Measurements from ENCODE around the gene CYP26C1.

Gene CYP26C1

GRCh38 chr10:93081834-93082233, 21.2 kb downstream of the CYP26C1 start:
- Histone ChIP-seq H4K20me1 (ENCODE audit: insufficient read depth, low read length) (no peaks in the 10 kb centered on the region), H3K4me1 (ENCODE audit: insufficient read depth, low read length, severe bottlenecking) (no peaks in the 10 kb centered on the region)
- TF ChIP-seq CTCF (IDR thresholded peaks at IDR 0.05; ENCODE audit: low read length), result no peak

GRCh38 chr10:93083743-93084539, 23.3 kb downstream of the CYP26C1 start:
- H3K9me3 ChIP-seq (ENCODE audit: low read length), result no peaks in the 10 kb centered on the region
- no peak overlapping the region for H3K27ac ChIP-seq (ENCODE audit: low read depth, low read length, poor library complexity, severe bottlenecking)
- no peaks in the 10 kb centered on the region for H3K79me2 ChIP-seq (ENCODE audit: insufficient read depth, low read length)

More at GRCh38 chr10:93081834-93082233, 21.2 kb downstream of the CYP26C1 start:
- no peaks in the 10 kb centered on the region for H3K27me3 ChIP-seq (ENCODE audit: insufficient read depth, low read length)
- H3K27ac ChIP-seq (ENCODE audit: low read depth, low read length, poor library complexity, severe bottlenecking), result no peak overlapping the region
- H3K36me3 ChIP-seq (ENCODE audit: insufficient read depth, low read length), result no peaks in the 10 kb centered on the region
- H3K4me3 ChIP-seq (ENCODE audit: low read depth, low read length, poor library complexity, severe bottlenecking), result no peak overlapping the region
- no peaks in the 10 kb centered on the region for H3K9me3 ChIP-seq (ENCODE audit: low read length)
- H3K4me2 ChIP-seq (ENCODE audit: low read length), result no peak overlapping the region
- no peaks in the 10 kb centered on the region for H3K9me2 ChIP-seq (ENCODE audit: low read depth, low read length)
- H2AFZ ChIP-seq (ENCODE audit: low read length), result no peak overlapping the region
- no peaks in the 10 kb centered on the region for H3F3A ChIP-seq (ENCODE audit: insufficient read depth, low read length)
- no peak overlapping the region for H3K9ac ChIP-seq (ENCODE audit: low read length)
- no peaks in the 10 kb centered on the region for H3K79me2 ChIP-seq (ENCODE audit: insufficient read depth, low read length)

GRCh38 chr10:93085272-93085859, 24.8 kb downstream of the CYP26C1 start:
- H3K9me3 ChIP-seq (ENCODE audit: low read length), result no peaks in the 10 kb centered on the region
- no peak overlapping the region for H3K9ac ChIP-seq (ENCODE audit: low read length)
- H3K4me1 ChIP-seq (ENCODE audit: insufficient read depth, low read length, severe bottlenecking), result no peaks in the 10 kb centered on the region
- H2AFZ ChIP-seq (ENCODE audit: low read length), result no peak overlapping the region
- H3K27ac ChIP-seq (ENCODE audit: low read depth, low read length, poor library complexity, severe bottlenecking), result no peak overlapping the region
- H3K9me2 ChIP-seq (ENCODE audit: low read depth, low read length), result no peaks in the 10 kb centered on the region
- H3K4me3 ChIP-seq (ENCODE audit: low read depth, low read length, poor library complexity, severe bottlenecking), result no peak overlapping the region
- no peaks in the 10 kb centered on the region for H3K36me3 ChIP-seq (ENCODE audit: insufficient read depth, low read length)
- no peaks in the 10 kb centered on the region for H4K20me1 ChIP-seq (ENCODE audit: insufficient read depth, low read length)
- no peaks in the 10 kb centered on the region for H3F3A ChIP-seq (ENCODE audit: insufficient read depth, low read length)
- TF ChIP-seq CTCF (IDR thresholded peaks at IDR 0.05; ENCODE audit: low read length) (no peak), EZH2 (IDR thresholded peaks at IDR 0.05; ENCODE audit: borderline replicate concordance, low read length) (no peak)
- no peaks in the 10 kb centered on the region for H3K79me2 ChIP-seq (ENCODE audit: insufficient read depth, low read length)
- H3K4me2 ChIP-seq (ENCODE audit: low read length), result no peak overlapping the region
- H3K27me3 ChIP-seq (ENCODE audit: insufficient read depth, low read length), result no peaks in the 10 kb centered on the region

More at GRCh38 chr10:93083743-93084539, 23.3 kb downstream of the CYP26C1 start:
- no peaks in the 10 kb centered on the region for H3K9me2 ChIP-seq (ENCODE audit: low read depth, low read length)
- H2AFZ ChIP-seq (ENCODE audit: low read length), result no peak overlapping the region
- no peak overlapping the region for H3K4me2 ChIP-seq (ENCODE audit: low read length)
- H3K36me3 ChIP-seq (ENCODE audit: insufficient read depth, low read length), result no peaks in the 10 kb centered on the region
- H4K20me1 ChIP-seq (ENCODE audit: insufficient read depth, low read length), result no peaks in the 10 kb centered on the region
- H3K27me3 ChIP-seq (ENCODE audit: insufficient read depth, low read length), result no peaks in the 10 kb centered on the region
- H3K4me3 ChIP-seq (ENCODE audit: low read depth, low read length, poor library complexity, severe bottlenecking), result no peak overlapping the region
- no peak for TF ChIP-seq EZH2 (IDR thresholded peaks at IDR 0.05; ENCODE audit: borderline replicate concordance, low read length)
- H3F3A ChIP-seq (ENCODE audit: insufficient read depth, low read length), result no peaks in the 10 kb centered on the region
- H3K4me1 ChIP-seq (ENCODE audit: insufficient read depth, low read length, severe bottlenecking), result no peaks in the 10 kb centered on the region
- no peak overlapping the region for H3K9ac ChIP-seq (ENCODE audit: low read length)
